Measurements from ENCODE around the gene DLGAP1. TPM values are rescaled to one million over a fixed set of nuclear protein-coding genes. Genes with fewer than 3 reads are reported as not detected.
A peak's percentile ranks its signal among the peaks of the same experiment; 100 is the strongest.

Gene DLGAP1
- total and polyA plus RNA-seq, 2 of the 13 experiments (the other 11 are each of a cell fraction or from before 2014, with no cell fraction given): 0.01 TPM; not detected in 1

- peak overlapping the region; percentile 96 for H3K27ac ChIP-seq (ENCODE audit: extremely low read length, insufficient read depth, low read length)
- peak overlapping the region; percentile 73 to 94 (median 78) for H3K4me3 ChIP-seq (replicated peaks in 1 of 3; ENCODE audit: insufficient read depth in 1 of 3, low read depth in 2 of 3, low read length in 3 of 3)
- ATAC-seq (peak; percentile 46), FAIRE-seq (peak; percentile 70), DNase-seq (ENCODE audit: low spot score) (peak; percentile 92)
- ChIA-PET POLR2A (interaction anchor here (0.7 to 11.2 kb wide), 13 partner anchors 8 to 334 kb away, joined by 3 to 271 read pairs (median 47); partner anchors contain the start of gene TGIF1), CTCF (ENCODE audit: low intra/inter-chr PET ratio, low total read pairs) (interaction anchor here (1.5 to 3.7 kb wide), 2 partner anchors 8 to 70 kb away, joined by 3 to 20 read pairs; no protein-coding TSS in a partner anchor)
- intact Hi-C loops (cut with micrococcal nuclease; ENCODE audit: unreplicated experiment) (loop anchor here (1.0 to 2.0 kb wide), 5 partner anchors 8 to 315 kb away; no protein-coding TSS in a partner anchor), in situ Hi-C loops (cut with HindIII; ENCODE audit: extremely low pct_ligation_motif_present, low pct_unique_long_range_greater_than_20kb) (no loop called here)
- peaks cover 35% of the 10 kb centered on the region for H3K79me2 ChIP-seq (ENCODE audit: insufficient read depth, low read length)
- H3K9me3 ChIP-seq (ENCODE audit: low read length): no peaks in the 10 kb centered on the region
- H3K4me2 ChIP-seq (ENCODE audit: low read depth, low read length): peak overlapping the region; percentile 95
- peak overlapping the region; percentile 96 for H3K9ac ChIP-seq (ENCODE audit: insufficient read depth, low read depth, low read length)
- 10% methylated on average over 7 of the region's 7 CpGs for whole genome bisulfite sequencing (ENCODE audit: low lambda C conversion rate)
- no peak overlapping the region for H2AFZ ChIP-seq (ENCODE audit: low read length)
- no peaks in the 10 kb centered on the region; a peak in 1 of 5 replicates for H3K27me3 ChIP-seq (ENCODE audit: control insufficient read depth in 1 of 2, insufficient read depth in 2 of 2, low read length in 2 of 2)
- H4K20me1 ChIP-seq (ENCODE audit: insufficient read depth, low read length): no peaks in the 10 kb centered on the region
- H3K4me1 ChIP-seq (ENCODE audit: insufficient read depth, low read length): peaks cover 75% of the 10 kb centered on the region
- peaks cover 0 to 6% of the 10 kb centered on the region in 2 experiments; a peak in 2 of 5 replicates for H3K36me3 ChIP-seq (replicated peaks in 1 of 2; ENCODE audit: control insufficient read depth in 1 of 2, insufficient read depth in 2 of 2, low read length in 2 of 2)
- BruUV-seq (replicated peaks): no TSS peak
- no peak for TF ChIP-seq ZNF17 (CRISPR knock-in tag; IDR thresholded peaks at IDR 0.05)
- 0 out of 2 replicates have a peak, but pooled peaks have one; percentile 34 for TF ChIP-seq ZNF160 (CRISPR knock-in tag; IDR thresholded peaks at IDR 0.05)
- TF ChIP-seq TBL1XR1 (IDR thresholded peaks at IDR 0.05; ENCODE audit: borderline replicate concordance, low read length, partially characterized antibody): peak; percentile 91
- TF ChIP-seq ZNF136 (CRISPR knock-in tag; IDR thresholded peaks at IDR 0.05; ENCODE audit: low read depth): no peak
- 0 out of 2 replicates have a peak, but pooled peaks have one; percentile 1 for TF ChIP-seq MNT (IDR thresholded peaks at IDR 0.05)
- peak; percentile 80 for TF ChIP-seq TARDBP (CRISPR knock-in tag; IDR thresholded peaks at IDR 0.05)
- 0 out of 2 replicates have a peak, but pooled peaks have one; percentile 35 for TF ChIP-seq MEIS2 (CRISPR knock-in tag; IDR thresholded peaks at IDR 0.05)
- no peak for TF ChIP-seq ZNF552 (CRISPR knock-in tag; IDR thresholded peaks at IDR 0.05; ENCODE audit: borderline replicate concordance)
- TF ChIP-seq CEBPG (CRISPR knock-in tag; IDR thresholded peaks at IDR 0.05): peak; percentile 64
- TF ChIP-seq TFAP4 (IDR thresholded peaks at IDR 0.05; ENCODE audit: borderline replicate concordance, low read depth): peak; percentile 96
- TF ChIP-seq TMF1 (CRISPR knock-in tag; IDR thresholded peaks at IDR 0.05; ENCODE audit: low read depth): no peak
- peak; percentile 83; the same call in 1 of the 2 replicates for TF ChIP-seq ZNF430 (CRISPR knock-in tag; IDR thresholded peaks at IDR 0.05)
- peak; percentile 82 for TF ChIP-seq ZNF7 (CRISPR knock-in tag; IDR thresholded peaks at IDR 0.05)
- no peak for TF ChIP-seq ZNF761 (CRISPR knock-in tag; conservative IDR thresholded peaks at IDR 0.05)
- TF ChIP-seq ZNF782 (CRISPR knock-in tag; IDR thresholded peaks at IDR 0.05; ENCODE audit: borderline replicate concordance): no peak
- TF ChIP-seq ZBTB20 (CRISPR knock-in tag; IDR thresholded peaks at IDR 0.05; ENCODE audit: borderline replicate concordance, low read depth): peak; percentile 65; the same call in 1 of the 2 replicates
- peak; percentile 51; the same call in 1 of the 2 replicates for TF ChIP-seq ZNF614 (CRISPR knock-in tag; IDR thresholded peaks at IDR 0.05; ENCODE audit: borderline replicate concordance)
- no peak for TF ChIP-seq SNAPC2 (CRISPR knock-in tag; IDR thresholded peaks at IDR 0.05)
- no peak for TF ChIP-seq ATRX (CRISPR knock-in tag; IDR thresholded peaks at IDR 0.05; ENCODE audit: borderline replicate concordance)
- TF ChIP-seq PPARG (CRISPR knock-in tag; conservative IDR thresholded peaks at IDR 0.05): peak; percentile 98
- TF ChIP-seq ZNF44 (CRISPR knock-in tag; IDR thresholded peaks at IDR 0.05): no peak
- no peak for TF ChIP-seq DDIT3 (CRISPR knock-in tag; IDR thresholded peaks at IDR 0.05)
Observed at GRCh38 chr18:3595369-3596273, 859.5 kb downstream of the DLGAP1 start.

Measured in HepG2 (cell line).